GM21723 (cell line): ENCODE results near the gene TNFSF15.
A peak's percentile ranks its signal among the peaks of the same experiment; 100 is the strongest.

Experiments used
- ATAC-seq: cut with Tn5 transposase; IDR thresholded peaks from one replicate; pipeline ENCODE4 v1.9.1; 2021; ENCODE audit warnings: mild to moderate bottlenecking, moderate library complexity; ENCODE audit not compliant: unreplicated experiment

TNFSF15 gene

DNA sequence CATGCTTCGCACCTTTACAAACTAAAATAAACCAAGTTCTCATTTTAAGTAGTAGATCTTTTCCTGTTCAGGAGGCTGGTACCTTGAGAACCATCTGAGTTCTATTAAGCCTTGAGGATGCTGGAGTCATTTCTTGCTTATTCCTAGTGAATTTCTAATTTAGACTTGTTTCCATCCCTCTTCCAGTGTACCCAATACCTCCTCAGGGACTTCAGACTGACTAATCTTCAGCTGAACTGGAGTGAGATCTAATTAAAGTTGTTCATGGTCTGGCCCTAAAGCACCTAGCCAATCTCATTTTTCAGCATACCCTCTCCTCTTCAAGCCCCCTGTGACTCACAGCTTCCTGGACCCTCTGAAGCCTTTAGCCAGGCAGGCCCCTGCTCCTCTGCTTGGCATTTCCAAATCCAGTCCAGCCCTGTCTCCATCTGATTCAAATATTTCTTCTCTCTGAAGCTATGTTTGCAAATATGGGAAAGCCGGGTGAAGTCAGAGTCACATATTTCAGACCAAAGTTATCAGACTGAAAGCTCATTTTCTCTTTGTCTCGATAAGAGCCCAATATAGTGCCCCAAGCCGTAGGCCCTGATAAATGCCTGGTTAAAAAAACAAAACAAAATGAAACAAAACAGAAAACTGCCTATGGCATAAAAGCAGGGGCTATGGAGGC is 19.4 kb upstream of the TNFSF15 start:
- ATAC-seq, result no peak

GRCh38 chr9:114824110-114824509 is 18.3 kb upstream of the TNFSF15 start:
- ATAC-seq, result no peak

- ATAC-seq, result no peak
These were observed 17.6 kb upstream of the TNFSF15 start for GRCh38 chr9:114823441-114823840.

DNA sequence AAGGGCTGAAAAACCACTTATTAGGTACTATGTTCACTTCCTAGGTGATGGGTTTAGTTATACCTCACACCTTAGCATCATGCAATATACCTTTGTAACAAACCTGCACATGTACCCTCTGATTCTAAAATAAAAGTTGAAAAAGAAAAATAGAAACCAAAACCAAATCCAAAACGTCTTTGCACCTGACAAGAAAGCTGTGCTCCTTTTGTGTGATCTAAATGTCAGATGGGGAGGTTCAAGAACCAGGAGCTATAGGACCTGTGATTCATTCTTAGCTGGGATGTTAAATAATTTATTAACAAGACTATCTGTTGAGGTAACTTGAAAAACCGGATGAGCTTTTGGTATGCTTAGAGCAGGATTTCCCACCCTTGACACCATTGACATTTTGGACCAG is 16.9 kb upstream of the TNFSF15 start:
- ATAC-seq, result no peak

GRCh38 chr9:114820776-114821501 is 15.1 kb upstream of the TNFSF15 start:
- ATAC-seq, result no peak

- ATAC-seq, result no peak
These were observed 12.3 kb upstream of the TNFSF15 start for GRCh38 chr9:114818178-114818577.

- ATAC-seq, result no peak
These were observed 8.0 kb upstream of the TNFSF15 start for GRCh38 chr9:114813717-114814418.

GRCh38 chr9:114811966-114812636 is 6.3 kb upstream of the TNFSF15 start:
- ATAC-seq, result no peak

DNA sequence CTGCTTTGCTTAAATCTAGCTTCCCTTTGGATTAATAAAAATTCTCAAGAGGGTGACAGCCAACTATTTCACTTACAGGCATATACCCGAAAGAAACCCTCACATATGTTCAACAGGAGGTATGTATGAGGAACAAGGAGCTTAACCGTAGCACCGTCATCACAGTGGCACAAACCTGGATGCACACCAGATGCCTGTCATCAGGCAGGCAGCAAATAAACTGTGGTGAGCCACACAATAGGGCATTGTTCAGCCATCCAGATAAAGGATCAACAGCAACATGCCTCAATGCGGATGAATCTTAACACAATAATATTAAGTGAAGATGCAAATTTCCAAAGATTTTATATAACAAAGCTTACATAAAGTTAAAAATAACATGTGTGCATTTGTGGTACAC is 5.5 kb upstream of the TNFSF15 start:
- ATAC-seq, result no peak

DNA sequence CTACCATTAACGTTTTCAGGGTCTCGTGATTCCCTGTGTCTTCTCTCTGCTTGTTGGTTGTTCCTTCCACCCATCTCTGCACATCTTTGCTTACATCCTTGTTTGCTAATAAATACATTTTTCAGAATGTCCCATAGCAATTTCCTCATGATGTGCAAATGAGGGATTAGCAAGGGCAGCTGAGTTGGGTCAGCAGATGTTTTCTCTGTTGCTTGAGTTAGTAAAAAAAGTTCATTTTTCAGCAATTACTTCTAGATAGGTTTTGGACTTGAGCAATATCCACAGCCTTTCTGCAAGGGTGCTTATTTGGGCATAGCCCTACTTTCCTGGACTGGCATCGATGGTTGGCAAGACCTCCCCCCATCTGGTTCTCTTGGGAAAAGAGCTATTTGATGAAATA is 4.8 kb upstream of the TNFSF15 start:
- ATAC-seq, result no peak

GRCh38 chr9:114806526-114806900 is 674 bp upstream of the TNFSF15 start:
- peak; percentile 41 for ATAC-seq

- no peak for ATAC-seq
These were observed 1.3 kb downstream of the TNFSF15 start for GRCh38 chr9:114804505-114804904.

GRCh38 chr9:114803479-114804265 is 2.2 kb downstream of the TNFSF15 start:
- ATAC-seq, result no peak

DNA sequence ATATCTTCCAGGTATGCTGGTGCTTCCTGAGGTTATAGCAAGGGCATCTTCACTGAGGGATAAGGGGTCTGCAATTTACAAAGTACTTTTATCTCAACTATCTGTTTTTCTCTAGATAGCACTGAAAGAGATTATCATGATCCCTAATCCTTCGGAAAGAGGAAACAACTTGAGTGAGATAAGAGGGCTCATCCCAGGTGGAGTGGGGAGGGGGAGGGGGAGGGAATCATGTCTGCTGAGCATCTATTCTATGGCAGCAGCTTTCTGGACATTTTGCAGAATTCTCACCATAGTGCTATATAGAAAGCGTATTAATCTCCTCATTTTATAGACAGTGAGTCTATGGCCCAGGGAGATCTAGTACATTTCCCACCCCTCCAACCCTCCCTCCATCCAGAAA is 5.9 kb downstream of the TNFSF15 start:
- no peak for ATAC-seq

DNA sequence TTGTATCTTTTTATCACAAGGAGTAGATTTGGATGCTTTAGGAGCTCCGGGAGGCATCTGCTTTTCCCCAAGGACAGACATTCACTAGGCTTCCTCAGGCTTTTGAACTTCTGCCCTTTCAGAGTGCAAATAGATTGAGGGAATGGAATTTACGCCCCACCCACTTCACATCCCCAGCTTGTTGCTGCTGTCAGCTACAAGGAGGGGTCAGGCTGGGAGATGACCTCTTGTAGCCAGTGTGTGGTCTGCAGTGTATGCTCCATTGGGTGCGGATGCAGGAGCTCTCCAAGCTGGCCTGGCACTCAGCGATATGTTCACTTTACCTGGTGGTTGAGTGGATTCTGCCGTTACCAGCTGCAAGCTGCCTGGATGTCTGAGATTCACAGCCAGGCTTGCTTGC is 6.4 kb downstream of the TNFSF15 start:
- no peak for ATAC-seq

DNA sequence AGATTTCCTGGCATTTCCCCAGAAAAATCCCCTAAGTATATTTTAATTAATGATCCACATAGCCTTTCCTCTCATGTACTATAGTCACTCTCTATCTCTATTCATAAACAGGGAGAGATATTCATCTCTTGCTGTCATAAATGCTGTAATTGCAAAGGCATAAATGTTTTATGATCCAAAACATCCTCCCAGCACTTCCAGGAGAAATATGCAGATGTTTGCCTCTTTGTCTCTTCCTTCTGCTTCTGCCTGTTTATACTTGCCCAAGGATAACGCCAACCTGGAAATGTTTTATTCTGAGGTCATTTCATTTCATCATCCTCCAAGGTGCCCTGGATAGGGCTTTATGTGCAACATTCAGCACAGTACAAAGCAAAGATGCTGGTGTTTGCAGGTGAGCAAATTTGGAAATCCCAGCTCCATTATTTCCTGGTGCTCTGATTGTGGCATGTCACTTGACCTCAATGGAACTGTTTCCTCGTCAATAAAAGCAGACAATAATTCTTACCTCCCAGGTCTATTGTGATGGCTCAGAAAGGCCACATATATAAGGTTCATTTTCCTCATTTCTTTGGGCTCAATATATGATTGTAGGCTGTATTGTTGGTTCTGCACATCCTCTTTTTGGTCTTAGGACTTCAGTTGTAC is 6.9 kb downstream of the TNFSF15 start:
- no peak for ATAC-seq

GRCh38 chr9:114798101-114798500 is 7.7 kb downstream of the TNFSF15 start:
- ATAC-seq, result no peak

- no peak for ATAC-seq
These were observed 13.4 kb downstream of the TNFSF15 start for GRCh38 chr9:114792396-114792795.

DNA sequence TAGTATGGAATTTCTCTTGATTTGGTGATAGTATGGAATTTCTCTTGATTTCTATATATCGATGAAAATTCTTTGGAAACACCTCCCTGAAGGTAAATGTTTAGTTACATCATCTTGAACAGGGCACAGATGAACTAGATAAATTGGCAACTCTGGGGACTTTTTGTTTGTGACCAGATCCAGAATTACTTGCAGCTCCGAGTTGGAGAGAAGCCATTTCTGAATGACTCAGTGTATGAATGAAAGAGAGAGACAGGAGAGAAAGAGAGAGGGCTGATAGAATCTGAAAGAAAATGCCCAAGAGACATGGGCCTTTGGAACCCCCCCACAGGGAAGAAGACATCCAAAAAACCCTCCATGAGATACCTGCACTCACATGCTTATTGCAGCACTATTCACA is 14.1 kb downstream of the TNFSF15 start:
- no peak for ATAC-seq

GRCh38 chr9:114791312-114791711 is 14.5 kb downstream of the TNFSF15 start:
- no peak for ATAC-seq
